ENCODE data around the gene RAPSN.

RAPSN gene

DNA sequence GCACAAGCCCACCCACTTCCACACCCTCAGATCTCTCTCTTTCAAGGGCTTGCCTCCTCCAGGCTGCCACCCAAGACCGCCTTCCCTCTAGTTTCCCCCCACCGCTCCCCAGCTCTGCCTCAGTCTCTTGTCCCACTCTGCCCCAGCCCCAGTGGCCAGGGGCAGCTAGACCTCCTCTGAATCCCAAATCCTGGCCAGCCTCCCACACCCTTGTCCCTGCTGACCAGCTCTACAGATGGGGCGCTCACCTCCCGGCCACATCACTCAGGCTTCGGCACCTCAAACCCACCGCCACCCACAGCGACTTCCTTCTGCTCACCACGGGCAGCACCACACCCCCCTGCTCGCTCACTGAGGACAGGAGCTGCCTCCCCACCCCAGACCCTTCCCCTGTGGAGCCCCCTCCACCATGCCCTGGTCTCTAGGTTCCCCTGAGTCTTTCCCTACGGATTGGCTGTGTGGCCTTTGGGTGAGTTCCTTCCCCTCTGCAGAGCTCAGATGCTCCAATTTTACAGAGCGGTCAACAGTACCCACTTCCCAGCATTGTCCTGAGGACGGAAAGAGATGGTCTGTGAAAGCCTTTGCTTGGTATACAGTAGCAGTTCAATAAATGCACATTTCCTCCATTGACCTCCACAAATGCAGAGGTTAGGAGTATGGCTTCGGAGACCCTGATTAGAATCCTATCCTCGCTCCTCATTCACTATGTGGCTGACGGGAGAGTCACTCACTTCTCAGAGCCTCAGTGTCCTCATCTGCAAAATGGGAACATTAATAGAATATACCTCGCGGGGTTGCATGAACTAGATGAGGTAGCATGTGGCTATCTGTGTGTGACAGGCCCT, 59.1 kb downstream of the RAPSN start:
- DNase-seq (ENCODE audit: low spot score) = no peak

DNA sequence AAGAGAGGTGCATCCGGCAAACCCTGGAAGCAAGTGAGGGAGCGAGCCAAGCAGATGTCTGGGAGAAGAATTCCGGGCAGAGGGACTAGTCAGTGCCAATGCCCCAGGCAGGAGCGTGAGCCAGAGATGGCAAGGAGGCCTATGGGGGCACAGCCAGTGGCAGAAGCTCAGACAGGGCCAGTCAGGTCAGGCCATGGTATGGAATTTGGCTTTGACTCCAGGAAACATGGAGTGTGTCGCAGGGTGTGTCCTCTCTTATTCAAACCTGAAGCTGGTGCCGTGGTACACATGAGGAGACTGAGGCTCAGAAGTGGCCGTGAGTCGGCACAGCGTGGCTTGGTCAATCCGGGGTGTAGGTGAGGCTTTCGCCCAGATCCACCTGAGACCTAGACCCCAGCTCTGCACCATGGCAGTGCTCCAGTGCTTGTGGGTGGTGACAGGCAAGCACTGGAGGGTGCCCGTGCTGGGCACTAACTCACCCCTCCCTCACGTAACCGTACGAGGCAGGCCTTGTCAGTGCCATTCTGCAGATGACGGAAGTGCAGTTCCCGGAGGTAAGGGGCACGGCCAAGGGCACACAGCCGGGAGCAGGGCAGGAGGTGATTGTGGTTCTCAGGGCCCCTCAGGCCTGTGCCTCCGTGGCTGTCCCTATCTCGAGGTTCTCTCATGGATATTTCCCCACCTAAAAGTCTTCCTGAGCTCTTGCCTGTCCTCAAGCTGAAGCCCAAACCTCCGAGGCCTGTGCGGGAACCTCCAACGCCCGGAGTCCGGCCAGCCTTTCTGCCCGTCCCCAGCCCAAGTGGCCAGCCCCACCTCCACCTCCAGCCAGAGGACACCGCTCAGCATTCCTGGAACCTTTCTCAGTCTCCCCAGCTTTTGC, 60.0 kb downstream of the RAPSN start:
- no peak for DNase-seq (ENCODE audit: low spot score)

DNA sequence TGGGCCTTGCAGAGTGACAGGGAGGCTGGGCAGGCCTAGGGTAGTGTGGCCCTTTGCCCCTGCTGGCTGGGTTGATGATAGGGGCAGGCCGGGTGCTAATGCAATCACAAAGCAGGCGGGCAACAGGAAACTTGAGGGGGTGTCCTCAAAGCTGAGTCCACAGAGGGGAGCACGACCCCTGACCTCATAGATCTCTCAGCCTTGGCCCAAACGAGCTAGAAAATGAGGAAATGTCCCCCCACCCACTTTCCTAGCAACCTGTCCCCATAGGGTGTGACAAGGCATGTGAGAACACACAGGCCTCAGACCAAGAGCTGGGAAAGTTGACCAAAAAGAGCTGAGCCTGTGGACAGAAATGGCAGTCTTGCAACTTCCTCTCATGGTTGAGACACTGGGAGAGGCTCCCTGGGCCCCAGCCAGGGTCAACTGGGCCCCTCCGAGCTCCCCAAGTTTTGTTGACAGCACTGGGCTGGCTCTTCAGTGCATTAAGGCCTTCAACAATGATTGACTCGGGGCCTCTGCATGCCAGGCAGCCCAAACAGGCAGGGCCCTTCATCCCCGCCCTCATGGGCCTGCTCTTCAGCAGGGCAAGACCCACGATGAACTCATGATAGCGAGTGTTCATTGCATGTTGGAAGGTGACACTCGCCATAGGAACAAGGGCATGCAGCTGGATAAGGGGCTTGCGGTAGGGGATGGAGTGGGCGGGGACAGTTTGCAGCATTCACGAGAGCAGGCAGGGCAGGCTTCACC, 60.8 kb downstream of the RAPSN start:
- no peak for DNase-seq (ENCODE audit: low spot score)
